Myometrial cell (primary cell): ENCODE results near the gene ANO5. TPM values are rescaled to one million over a fixed set of nuclear protein-coding genes. Genes with fewer than 3 reads are reported as not detected.

Experiments
- total RNA-seq: library from RNA; depleted of rRNA; stranded (reverse); fragments of >200 nt; gene quantifications from 2 replicates; pipeline ENCODE4 v1.2.3, GENCODE V29; 2015

Gene ANO5
- not detected in 2 replicates for total RNA-seq

DNA sequence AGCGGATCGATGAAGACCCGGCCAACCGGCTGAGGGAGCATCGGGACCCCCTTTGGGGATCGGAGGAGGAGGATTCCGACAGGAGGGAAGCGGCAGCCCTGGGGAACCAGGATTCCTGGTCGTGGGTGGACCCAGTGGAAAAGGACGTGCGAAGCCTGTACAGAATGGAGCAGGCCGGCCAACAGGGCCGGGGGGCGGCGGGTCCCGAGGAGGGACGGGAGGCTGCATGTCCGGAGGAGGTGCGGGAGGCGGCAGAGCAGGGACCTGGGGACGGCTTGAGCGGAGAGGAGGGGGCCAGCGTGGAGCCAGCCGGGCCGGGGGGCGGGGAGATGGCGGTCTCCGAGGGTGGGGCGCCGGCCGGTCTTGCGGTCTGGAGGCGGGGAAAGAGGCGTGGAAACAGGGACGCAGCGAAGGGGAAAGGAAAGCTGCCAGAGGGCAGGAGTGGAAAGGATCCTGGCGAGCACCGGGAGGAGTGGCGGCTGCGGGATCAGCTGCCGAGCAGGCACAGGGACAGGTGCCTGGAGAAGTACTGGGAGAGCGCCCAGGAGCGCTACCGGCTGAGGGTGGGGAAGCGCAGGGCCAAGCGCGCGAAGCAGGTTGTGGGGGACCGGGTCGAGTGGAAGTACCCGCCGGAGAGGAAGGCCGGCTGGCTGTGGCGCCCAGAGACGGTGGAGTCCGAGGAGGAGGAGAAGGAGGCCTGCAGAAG, at the start of gene ANO5:
Gene ANO5, plus strand, starts transcription at position 444 of the 706 bp plus-strand sequence. CDS start 408 bp downstream, outside the sequence.

Other genes starting within 250 kb of the ANO5 start
- not detected in 2 replicates for gene SLC17A6, start 145.3 kb downstream of the ANO5 start, total RNA-seq